Measurements from ENCODE around the gene RSPH6A. TPM values are rescaled to one million over a fixed set of nuclear protein-coding genes. Genes with fewer than 3 reads are reported as not detected.

RSPH6A gene
- total RNA-seq, 1 experiment from 2014 or later, result 0.39 TPM

GRCh38 chr19:45761714-45762113 lies 53.4 kb downstream of the RSPH6A start (continued):
- TF ChIP-seq ZNF281 (CRISPR knock-in tag; IDR thresholded peaks at IDR 0.05), result no peak
- no peak for TF ChIP-seq NFYB (CRISPR knock-in tag; conservative IDR thresholded peaks at IDR 0.05; ENCODE audit: low read depth)

GRCh38 chr19:45758921-45759320 lies 56.2 kb downstream of the RSPH6A start:
- Mint-ChIP-seq H3K4me3 (no peak overlapping the region), H3K9me3 (no peaks in the 10 kb centered on the region), H3K4me1 (peaks cover under 1% of the 10 kb centered on the region; the same call in 1 of the 2 replicates), H3K36me3 (no peaks in the 10 kb centered on the region), H3K27ac (no peak overlapping the region), H3K27me3 (ENCODE audit: low read depth) (peaks cover 23% of the 10 kb centered on the region)
- POLR2A ChIA-PET, result interaction anchor here (1.0 kb wide), 1 partner anchor 10 kb away, joined by 3 read pairs; the partner anchor contains the start of gene SIX5
- TF ChIP-seq ZNF317 (CRISPR knock-in tag; IDR thresholded peaks at IDR 0.05; ENCODE audit: borderline replicate concordance, low read depth) (no peak), ZNF416 (CRISPR knock-in tag; IDR thresholded peaks at IDR 0.05) (no peak), ARID4B (CRISPR knock-in tag; IDR thresholded peaks at IDR 0.05; ENCODE audit: borderline replicate concordance) (no peak), TEAD1 (CRISPR knock-in tag; IDR thresholded peaks at IDR 0.05) (no peak), CDX4 (CRISPR knock-in tag; IDR thresholded peaks at IDR 0.05; ENCODE audit: borderline replicate concordance) (no peak), USF1 (CRISPR knock-in tag; IDR thresholded peaks at IDR 0.05) (no peak), AFF4 (CRISPR knock-in tag; IDR thresholded peaks at IDR 0.05; ENCODE audit: borderline replicate concordance) (no peak), MYBL2 (CRISPR knock-in tag; IDR thresholded peaks at IDR 0.05) (no peak)
- CTCF ChIA-PET, result interaction anchor here (1.6 to 1.8 kb wide), 2 partner anchors 10 to 12 kb away, joined by 5 to 8 read pairs; partner anchors contain the start of gene SIX5
- DNase-seq (ENCODE audit: low spot score), result no peak
- ATAC-seq, result no peak

Measured in WTC11 (cell line).